NCI-H748 treated with DMSO at 0.1 percent for 48 hours (cell line): Measurements from ENCODE around the gene FSTL5.

Experiments used
- DNase-seq: peaks from one replicate; lab custom pipeline; 2025; lab: John Stamatoyannopoulos, UW

FSTL5 gene

DNA sequence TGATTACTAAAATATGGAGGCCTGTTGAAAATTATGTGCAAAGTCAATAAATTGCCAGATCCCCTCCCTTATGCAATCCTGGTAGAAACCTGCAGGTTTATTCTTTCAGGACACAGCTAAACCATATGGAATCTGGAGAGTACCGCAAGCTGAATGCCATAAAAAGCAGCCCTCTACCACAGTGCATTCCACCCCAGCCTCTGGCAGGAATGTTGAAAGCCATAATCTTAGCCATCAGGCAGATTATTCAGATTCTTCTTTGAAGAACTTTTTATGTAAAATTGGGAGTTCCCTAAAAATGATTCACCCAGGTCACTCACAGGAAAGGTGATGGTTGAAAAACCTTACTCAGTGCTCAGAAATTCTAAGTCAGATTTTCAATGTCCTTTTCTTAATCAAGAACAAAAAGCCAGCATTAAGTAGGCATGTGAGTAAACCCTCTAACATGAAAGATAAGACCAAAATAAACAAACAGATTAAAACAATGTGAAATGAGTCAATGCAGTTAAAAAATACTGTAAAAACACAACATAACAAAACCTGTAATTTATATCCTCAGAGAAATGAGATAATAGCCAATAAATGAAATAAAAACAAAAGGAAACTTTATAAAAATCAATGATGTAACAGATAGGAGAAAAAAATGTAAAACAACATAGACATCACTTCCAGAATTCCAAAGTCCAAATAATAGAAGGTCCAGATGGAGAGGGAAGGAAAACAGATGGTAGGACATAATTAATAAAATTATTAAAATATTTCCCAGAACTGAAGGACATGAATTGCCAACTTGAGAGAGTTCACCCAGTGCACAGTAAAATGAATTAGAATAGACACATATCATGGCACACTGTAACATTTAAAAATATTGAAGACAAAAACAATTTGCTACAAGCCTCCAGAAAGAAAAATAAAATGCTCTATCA lies 226.9 kb downstream of the FSTL5 start:
- DNase-seq = no peak

DNA sequence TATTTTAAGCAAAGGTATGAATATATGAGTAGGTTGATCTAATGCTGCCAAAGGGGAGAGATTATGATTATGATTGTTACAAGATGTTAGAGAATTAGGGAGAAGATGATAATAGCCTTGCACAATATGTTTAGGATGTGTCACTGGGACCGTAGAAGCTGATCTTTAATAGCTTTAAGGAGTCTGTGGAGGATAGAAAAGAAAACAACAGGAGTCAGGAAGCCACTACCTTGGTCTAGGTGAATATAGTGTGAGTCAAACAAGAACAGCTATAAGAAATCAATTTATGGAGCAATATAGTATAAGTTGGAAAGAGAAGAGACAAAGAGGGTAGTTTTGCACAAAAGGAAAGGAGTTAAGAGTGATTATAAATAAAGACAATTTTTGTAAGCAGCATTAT lies 232.7 kb downstream of the FSTL5 start:
- no peak for DNase-seq

DNA sequence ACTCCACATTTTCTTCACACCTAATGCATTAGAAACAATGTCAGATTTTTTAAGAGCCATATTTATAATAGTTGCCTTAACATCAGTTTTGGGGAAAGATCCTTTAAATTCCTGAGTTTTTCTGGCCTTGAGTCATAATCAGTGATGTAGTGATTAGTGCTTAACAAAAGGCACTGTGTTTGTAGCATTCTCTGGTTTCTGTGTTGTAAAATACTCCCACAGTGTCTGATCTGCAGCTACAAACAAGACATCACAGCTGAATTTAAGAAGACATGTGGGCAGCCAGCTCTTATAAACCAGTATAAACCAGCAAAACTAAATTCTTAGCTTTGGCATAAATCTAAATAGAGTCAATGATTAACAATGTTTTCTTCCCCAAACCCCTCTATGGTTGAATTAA lies 233.8 kb downstream of the FSTL5 start:
- no peak for DNase-seq

DNA sequence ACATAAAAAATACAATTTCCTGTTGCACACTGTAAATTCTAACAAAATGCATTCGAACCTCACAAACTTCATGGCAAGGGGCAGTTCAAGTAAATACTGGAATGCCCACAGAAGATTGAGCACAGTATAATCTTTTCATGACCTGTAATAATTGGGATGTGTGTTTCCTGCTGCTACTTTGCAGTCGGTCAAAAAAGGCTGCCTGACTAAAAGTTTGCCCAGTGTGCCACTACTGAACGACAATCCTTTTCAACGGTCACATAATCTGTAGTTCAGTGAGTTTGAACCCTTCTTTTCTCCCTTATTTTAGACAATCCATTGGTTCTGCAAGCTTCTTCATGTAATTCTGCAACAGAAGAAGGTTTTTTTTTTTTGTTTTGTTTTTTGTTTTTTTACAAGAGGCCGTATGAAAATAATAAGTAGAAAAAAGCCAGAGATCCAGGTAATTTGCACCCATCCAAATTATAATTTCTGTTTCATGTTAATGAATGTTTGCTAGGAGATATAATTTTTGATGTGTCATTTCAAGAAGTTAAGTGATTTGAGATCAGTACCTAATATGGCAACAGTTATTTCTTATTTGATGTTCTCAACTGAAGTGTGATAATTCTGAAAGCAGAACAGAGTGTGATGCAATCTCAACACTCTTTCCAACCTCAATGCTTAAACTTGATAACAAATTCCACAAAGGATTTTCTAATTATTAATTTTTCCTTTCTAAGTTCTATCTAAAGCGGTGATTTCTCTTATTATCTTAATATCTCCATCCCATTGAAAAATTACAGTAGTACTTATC lies 237.6 kb downstream of the FSTL5 start:
- DNase-seq = no peak

DNA sequence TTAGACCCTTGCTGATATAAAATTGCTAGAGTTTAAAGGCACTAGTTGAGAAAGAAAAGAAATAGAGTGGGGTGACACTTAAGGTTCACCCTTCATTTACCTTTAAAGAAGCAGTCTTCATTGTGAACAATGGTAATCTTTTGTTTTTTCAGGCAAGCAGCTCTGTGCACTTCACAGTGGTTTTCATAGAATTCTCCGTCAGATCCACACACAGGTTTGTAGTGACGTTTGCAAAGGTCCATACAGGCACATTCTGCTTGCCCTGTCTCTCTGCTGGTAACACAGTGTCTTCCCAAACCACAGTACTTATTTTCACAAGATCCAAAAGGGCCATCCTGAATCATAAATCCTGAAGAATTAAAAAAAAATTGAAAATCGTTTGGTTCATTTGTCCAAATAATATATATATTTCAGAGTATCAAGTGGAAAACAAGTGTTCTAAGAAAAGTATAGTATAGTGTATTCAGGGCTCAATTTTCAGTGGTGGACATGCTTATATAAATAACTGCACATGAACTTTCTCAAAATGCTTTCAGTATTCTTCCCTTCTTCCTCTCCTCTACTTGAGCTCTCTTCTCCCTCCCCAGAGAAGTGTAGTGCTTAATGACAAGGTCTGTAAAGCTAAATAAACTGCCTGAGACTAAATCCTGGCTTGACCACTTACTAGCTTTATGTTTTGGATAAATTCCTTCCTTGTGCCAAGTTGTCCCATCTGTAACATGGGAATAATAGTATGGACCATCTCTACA lies 243.3 kb downstream of the FSTL5 start:
- no peak for DNase-seq

DNA sequence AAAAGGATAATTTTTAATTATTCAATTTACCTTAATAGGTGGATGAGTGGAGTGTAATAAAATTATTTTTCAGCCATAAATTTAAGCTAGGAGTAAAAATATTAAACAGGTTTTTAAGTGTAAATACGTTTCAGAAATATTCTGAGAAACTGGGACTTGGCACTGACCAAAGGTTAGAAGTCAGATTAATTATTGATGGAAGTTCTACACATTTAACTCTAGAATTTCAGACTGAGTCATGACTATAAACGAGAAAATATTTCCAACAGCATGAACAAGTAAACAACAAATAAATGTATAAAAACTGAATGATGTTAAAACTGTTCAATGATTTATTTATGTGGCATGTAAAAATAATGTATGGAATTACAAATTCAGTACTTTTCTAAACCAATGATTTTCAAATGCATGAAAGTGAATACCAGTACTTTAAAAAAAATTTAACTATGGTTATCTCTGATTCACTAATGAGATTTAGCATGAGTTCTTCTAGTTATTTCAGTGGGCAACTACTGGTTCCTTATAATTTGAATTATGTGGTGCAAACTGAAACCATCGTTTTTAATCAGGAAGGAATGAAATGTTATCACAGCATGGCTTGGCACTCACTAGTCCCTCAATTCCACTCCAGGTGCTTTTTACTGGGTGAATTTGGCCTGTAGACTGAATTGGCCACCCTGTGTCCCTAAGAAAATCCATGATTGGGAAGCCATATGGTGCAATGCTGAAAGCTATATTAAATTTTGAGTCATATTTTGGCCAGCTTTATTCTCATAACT lies 244.2 kb downstream of the FSTL5 start:
- no peak for DNase-seq

DNA sequence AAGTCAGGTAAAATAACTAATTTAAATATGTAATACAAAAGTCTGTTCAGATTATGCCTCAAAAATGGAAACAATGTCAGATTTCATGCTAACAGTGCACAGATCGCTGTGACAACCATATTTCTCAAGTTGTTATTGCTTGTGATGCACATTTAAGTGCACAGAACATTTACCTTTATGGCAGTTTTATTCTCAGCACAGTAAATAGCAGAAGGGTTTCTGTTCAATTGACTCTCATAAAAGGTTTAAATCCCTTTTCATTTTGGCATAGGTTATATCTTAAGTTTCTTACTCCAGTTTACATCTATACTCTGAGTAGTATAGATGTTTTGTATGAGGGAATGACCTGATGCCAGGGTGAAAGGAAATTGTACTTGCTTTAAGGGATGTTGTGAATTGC lies 247.8 kb downstream of the FSTL5 start:
- no peak for DNase-seq

DNA sequence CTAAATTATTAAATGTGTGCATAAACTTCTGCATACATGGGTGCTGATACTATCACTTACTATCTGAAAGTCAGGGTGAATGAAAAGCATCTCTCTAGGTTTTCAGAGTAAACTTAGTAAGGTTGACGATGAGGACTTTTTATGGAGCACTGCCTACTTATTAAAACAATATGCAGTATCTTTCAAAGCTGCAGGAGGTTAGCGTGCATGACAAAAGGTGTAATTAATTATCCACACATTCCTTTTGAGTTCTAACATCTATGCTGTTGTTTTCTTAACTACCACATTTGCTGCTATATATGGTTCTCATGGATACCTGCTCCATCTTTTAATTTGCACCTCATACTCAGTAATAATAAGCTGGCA lies 256.2 kb downstream of the FSTL5 start:
- no peak for DNase-seq

DNA sequence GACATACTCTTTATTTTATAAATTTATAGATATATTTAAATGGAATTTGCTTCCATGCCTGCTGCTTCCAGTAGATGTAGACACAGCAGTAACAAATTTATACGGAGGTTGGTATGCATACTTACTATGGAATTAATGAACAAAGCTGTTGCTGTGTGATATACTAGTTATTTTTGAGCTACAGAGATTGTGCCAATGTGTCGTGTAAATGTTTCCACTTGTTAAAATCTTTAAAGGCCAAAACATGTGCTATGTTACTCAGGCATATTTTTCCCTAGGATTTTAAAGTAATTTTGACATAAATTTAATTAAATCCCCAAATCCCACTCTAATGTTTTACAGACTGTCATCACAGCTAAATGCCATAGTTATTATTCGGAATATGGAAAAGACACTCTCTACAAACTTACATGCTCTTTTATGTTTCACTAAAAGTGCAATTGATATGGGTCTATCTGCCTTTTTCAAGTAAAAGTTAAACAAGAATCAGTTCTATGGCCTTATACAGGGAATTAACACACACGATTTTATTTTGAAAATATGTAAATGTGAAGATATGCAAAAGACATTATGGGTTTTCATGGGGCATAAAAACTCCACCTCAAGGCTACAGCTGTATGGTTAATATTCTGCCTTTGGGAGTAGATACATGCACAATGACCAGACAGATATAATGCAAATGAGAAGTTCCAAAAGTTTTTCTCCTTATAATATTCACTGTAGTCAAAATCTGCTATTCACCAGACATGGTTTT lies 256.8 kb downstream of the FSTL5 start:
- no peak for DNase-seq

DNA sequence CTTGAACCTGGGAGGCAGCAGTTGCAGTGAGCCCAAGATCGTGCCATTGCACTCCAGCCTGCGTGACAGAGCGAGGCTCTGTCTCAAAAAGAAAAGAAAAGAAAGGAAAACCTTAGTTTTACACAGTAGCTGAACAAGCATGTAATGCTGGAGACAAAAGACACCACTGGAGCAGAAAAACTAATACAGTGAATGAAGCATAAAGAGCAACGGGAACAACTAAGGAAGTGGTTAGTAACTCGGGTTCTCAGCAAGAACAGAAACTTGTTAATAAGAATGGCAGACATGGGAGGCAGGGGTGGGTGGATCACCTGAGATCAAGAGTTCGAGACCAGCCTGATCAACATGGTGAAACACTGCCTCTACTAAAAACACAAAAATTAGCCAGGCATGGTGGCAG lies 263.7 kb downstream of the FSTL5 start:
- no peak for DNase-seq

DNA sequence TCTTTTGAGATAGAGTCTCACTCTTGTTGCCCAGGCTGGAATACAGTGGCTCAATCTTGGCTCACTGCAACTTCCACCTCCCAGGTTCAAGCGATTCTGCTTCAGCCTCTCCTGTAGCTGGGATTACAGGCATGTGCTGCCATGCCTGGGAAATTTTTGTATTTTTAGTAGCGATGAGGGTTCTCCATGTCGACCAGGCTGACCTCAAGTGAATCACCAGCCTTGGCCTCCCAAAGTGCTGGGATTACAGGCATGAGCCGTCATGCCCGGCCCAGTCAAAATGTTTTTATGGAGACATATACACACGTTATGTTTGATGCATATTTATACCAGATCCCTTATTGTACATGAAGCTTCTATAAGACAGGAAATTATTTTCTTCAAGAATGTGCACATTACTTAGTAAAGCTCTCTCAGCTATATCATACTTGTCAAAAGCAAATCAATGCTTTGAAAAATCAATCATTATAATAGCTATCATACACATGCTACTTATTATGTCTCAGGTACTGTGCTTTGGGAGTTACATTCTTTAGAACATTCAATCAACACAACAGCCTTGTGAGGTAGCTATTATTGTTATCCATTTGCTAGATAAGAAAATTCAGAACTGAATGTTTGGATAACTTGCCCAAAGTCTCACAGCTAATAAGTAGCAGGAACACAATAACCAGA lies 269.2 kb downstream of the FSTL5 start:
- no peak for DNase-seq

DNA sequence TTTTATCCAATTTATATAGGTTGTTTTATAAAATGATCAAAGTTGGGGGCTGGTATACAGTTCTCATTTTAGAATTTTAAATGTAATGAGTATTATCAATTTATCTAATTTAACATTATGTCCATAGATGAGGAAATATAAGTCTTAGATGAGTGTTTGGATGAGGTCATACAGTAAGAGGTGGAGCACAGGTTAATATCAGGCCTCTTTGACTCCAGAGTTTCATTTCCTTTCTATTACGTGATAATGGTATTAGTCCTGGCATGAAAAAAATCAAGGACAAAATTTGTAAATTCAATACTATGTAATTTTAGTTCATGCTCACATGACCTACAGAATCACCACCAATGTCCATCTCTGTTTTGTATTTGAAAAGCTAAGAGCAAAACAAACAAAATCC lies 269.8 kb downstream of the FSTL5 start:
- DNase-seq = no peak

DNA sequence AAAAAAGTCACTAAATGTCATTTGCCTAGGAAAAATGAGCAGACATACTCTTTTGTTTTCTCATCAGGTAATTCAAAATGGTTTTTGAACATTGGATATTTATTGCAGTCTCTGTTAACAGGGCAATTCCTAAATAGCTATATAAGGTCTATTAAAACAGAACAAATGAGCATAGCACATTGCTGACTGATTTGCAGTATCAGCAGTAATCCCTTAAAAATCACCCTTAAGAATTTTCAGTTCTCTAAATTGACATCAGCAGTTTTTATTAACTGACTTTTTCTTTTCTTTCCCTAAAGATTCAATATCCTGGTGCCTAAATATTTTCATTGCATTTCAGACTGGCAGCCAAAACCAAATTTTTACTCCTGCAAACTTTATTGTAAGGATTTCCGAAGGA lies 270.2 kb downstream of the FSTL5 start:
- DNase-seq = no peak

DNA sequence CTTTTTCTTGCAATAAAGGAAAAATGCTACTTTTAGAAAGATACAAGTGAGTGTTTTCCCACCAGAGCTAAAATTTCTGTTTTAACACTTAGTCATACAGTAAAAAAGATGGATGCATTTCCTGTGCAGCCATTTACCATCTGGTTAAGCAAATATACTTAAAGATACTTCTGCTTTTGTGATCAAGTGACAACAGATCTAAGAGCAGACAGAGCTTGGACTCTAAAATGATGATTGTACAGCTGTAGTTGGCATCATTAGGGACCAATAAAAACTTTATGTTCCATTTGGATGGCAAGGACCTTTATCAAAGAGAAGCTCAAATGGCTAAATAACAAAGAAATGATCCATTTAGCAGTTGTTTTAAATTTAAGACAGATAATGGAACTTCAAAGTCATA lies 270.8 kb downstream of the FSTL5 start:
- peak; percentile 25 for DNase-seq

DNA sequence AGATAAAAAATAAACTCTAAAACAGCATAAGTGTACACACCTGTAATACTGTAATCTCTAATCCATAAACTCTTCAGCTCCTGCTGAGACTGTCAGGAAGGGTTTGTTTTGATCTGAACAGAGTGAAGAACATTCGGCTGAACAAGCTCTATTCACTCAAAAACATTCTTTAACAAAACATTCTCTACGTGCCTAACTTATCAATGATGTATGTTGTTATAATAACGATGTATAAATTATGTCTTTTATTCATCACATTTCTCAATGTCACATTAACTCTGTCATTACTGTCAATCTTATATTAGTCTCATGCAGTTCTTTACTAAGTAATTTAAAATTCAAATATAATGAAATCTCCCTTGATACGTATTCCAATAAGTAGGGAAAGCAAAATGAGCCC lies 280.6 kb downstream of the FSTL5 start:
- no peak for DNase-seq

DNA sequence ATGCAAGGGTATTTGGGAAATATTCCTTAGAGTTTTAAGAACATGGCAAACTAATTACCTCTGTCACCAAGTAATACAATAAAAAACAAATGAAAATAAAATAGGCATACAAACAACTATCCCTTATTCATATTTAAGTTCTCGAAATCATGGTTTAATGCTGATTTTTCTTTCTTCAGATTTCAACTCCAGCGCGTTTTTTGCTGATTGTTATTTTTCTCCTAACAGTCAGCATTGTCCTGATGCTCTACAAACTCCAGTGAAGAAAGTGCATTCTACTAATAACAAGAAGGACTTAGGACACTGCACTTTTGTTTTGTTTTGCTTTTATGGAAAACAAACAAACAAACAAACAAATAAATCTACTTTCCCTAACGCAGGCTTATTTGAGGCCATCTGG lies 282.4 kb downstream of the FSTL5 start:
- DNase-seq = no peak

DNA sequence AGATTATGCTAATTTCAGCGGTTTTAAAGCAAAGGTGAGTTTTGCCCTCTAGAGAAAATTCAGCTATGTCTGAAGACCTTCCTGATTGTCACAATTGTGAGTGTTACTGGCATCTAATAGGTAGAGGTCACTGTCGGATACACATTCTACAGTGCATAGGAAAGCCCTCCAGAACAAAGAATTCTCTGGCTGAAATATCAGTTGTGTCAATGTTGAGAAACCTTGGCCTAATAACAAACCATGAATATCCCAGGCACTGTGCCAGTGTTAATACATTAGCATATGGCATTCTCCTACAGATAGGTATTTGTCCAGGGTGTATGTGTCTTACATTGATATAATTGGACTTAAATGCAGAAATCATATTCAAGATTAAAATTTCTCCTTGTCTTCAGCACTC lies 294.3 kb downstream of the FSTL5 start:
- no peak for DNase-seq

DNA sequence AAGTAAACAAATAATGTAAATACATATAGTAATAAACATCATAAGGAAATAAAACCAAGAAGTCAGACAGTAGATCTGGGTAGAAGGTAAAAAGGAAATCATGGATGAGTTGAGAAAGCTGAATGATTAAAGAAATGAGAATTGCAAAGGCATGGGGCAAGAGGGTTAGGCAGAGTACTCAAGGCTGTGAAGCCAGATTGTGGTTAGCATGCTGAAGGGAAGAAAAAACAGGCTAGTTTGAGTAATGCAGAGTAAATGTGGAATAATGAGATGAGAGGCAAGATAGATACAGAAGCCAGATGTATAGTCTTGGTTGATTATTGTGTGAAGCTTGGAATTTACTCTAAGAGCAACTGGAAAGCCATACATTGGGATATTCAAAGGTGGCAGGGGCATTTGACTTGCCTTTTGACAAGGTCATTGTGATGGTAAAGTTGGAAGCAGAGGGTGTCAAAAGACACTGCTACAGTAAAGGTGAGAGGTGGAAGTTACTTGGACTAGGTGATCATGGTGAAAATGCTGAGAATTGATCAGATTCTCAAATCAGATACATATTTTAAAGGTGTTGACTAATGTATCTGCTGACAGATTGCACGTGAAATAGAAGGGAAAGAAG lies 307.0 kb downstream of the FSTL5 start:
- DNase-seq = no peak

DNA sequence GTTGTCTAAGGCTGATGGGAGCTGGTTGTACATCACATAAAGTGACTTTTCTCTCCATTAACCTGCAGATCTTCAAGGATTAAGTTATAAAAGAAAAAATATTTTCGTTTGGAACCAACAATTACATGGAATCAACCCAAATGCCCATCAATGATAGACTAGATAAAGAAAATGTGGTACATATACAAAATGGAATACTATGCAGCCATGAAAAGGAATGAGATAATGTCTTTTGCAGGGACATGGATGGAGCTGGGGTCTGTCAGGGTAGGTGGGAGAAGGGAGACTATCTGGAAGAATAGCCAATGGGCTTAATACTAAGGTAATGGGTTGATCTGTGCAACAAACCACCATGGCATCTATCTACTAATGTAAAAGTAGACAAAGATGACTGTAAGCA lies 313.2 kb downstream of the FSTL5 start:
- DNase-seq = no peak

DNA sequence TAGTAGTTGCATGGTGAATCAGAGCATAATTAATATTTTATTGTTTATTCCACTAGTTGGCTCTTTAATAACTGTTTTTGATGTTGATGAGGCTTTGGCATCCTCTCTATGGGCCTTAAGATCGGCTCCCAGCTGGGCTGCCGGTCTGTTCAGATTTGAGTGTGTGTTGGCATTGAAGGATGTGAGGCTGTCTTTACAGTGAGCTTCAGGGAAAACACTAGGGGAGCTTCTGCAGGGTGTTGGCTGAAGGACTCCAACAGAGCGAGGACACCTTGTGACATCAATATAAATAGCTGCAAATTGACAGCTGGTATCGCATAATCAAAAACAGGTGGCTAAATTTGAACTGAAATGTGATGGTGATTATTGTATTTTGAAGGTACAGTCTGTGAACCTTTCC lies 322.0 kb downstream of the FSTL5 start:
- peak; percentile 23 for DNase-seq
